ENCODE measurements around the gene SATB2. TPM values are rescaled to one million over a fixed set of nuclear protein-coding genes. Genes with fewer than 3 reads are reported as not detected.
A peak's percentile ranks its signal among the peaks of the same experiment; 100 is the strongest.

SATB2 gene
- total and polyA plus RNA-seq, 2 experiments from 2014 or later: 1.6 to 6.0 TPM

DNA sequence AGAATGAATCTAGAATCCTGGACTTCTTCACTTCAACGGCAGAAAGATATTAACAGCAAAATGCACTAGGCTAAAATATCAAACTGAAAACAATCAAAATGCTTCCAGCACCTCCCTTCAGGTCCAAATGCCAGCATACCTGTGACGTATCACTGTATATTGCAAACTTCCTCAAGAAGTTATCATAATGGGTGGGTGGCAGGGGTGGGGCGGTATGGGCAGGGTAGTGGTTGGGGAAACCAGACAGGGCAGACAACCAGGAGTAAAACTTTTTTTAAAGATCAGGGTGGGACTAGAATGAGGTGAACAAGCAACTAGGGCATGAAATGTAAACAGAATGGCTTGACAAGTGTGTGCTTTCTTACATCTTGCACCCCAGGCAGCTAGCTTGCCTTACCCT lies 140.9 kb downstream of the SATB2 start (continued):
- TF ChIP-seq CTCF (conservative IDR thresholded peaks at IDR 0.05; ENCODE audit: low read depth in 2 of 2) (no peak), ZNF462 (CRISPR knock-in tag; IDR thresholded peaks at IDR 0.05) (no peak), JUNB (IDR thresholded peaks at IDR 0.05; ENCODE audit: unreplicated experiment) (no peak), POLR2AphosphoS5 (IDR thresholded peaks at IDR 0.05; ENCODE audit: low read depth) (no peak), STAT1 (IDR thresholded peaks at IDR 0.05; ENCODE audit: unreplicated experiment) (no peak), CREB1 (CRISPR knock-in tag; IDR thresholded peaks at IDR 0.05; ENCODE audit: low read depth) (no peak)

DNA sequence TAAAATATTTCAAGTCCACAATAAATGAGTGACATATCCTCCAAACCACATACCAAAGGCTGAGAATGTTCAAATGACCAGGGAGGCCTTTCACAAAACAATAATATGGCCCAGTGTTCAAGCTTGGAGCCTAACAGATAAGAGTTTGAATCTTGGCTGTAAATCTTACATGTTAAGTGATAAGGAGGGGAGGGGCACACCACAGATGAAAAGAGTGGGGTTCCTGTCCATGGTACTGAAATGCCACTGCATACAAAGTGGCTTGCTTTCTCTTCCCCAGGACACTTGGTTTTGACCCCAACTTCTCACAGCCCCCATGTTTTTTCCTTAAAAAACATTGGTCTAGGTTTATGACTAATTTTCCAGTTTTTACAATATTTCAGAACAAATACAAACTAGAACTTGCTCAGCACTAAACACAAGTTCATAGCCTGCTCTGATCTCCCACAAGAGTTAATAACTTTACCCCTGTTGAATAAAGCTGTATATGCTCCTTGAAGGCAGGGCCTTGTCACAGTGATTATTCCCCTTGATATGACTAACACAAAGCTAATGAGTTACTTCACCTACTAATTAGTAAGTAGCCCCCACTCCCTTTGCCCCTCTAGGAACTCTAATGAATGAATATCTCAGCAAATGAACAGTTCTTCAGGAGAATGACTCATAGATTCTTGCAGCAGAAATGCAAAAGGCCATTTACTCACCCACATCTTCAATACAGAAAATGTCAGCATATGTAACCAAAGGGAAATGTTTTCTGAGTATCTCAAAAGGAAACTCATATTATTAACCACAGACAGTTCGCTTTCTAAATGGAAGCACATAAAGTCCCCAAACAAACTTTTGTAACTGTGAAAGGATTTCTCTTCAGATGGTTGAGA lies 142.2 kb downstream of the SATB2 start:
- no peak overlapping the region for H3K27ac Mint-ChIP-seq
- Histone ChIP-seq H3K4me3 (no peak overlapping the region), H3K27ac (ENCODE audit: low read depth) (no peak overlapping the region), H3K4me1 (ENCODE audit: insufficient read depth) (no peaks in the 10 kb centered on the region), H3K79me2 (replicated peaks; ENCODE audit: insufficient read depth) (no peaks in the 10 kb centered on the region), H4K20me1 (replicated peaks; ENCODE audit: insufficient read depth) (no peaks in the 10 kb centered on the region), H3F3A (replicated peaks; ENCODE audit: low read depth) (no peaks in the 10 kb centered on the region), H3K4me2 (no peak overlapping the region), H3K36me3 (ENCODE audit: insufficient read depth) (no peaks in the 10 kb centered on the region), H3K27me3 (ENCODE audit: insufficient read depth) (no peaks in the 10 kb centered on the region), H3K9me2 (ENCODE audit: insufficient read depth) (no peaks in the 10 kb centered on the region), H2AFZ (no peak overlapping the region)
- ATAC-seq: peak; percentile 65
- no peaks in the 10 kb centered on the region for H3K4me1 Mint-ChIP-seq
- H3K4me3 Mint-ChIP-seq: no peak overlapping the region
- DNase-seq (ENCODE audit: low spot score): peak; percentile 72
- H3K27me3 Mint-ChIP-seq (ENCODE audit: insufficient read depth, low read depth, poor library complexity): no peaks in the 10 kb centered on the region
- no peaks in the 10 kb centered on the region for H3K9me3 Mint-ChIP-seq
- no peaks in the 10 kb centered on the region for H3K36me3 Mint-ChIP-seq (ENCODE audit: low read depth)
- TF ChIP-seq EZH2phosphoT487 (IDR thresholded peaks at IDR 0.05; ENCODE audit: unreplicated experiment) (no peak), STAT1 (IDR thresholded peaks at IDR 0.05; ENCODE audit: unreplicated experiment) (no peak), REST (IDR thresholded peaks at IDR 0.05; ENCODE audit: unreplicated experiment) (peak; percentile 93), CTCF (conservative IDR thresholded peaks at IDR 0.05; ENCODE audit: low read depth in 2 of 2) (no peak), ZNF331 (CRISPR knock-in tag; IDR thresholded peaks at IDR 0.05; ENCODE audit: low read depth) (no peak), CREB1 (CRISPR knock-in tag; IDR thresholded peaks at IDR 0.05; ENCODE audit: low read depth) (no peak)
